Fibroblast of skin of scalp (primary cell): ENCODE measurements around the gene MOB3C.

Source experiments
- DNase-seq: peaks from one replicate; pipeline ENCODE4 v3.0.0-alpha.2; 2013

Gene MOB3C

DNA sequence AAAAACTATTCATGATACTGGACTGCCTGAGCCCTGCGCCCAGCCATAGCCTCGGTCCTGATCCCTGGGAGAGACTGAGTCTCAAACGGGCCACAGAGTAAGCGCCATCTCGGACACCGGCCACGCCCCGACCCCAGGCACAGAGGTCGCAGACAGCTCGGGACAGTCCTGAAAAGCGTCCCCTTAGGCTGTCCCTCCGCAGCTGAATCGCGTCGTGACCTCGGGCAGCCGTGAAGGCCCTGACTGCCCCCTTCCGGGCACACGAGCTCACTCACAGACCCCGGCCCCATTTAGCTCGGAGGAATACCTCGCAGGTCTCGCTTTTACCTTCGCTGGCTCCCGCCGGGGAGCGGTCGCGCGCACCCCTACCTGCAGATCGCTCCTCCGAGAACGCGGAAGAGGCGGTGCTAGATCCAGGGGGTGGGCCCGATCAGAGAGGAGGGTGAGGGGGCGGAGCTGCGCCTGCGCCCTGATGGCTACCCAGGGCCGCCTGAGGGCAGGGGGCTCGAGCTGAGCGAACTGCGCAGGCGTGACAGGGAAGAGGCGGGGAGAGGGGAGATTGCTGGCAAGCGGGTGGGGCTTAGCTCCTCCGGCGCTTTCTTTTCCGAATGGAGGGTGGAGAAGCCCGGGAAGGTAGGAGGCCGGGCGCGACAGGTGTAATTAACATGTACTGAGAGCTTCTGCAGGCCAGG is 12.6 kb downstream of the MOB3C start, which contains the start of gene MKNK1:
Gene MKNK1, minus strand, starts transcription at position 411 of the 692 bp plus-strand sequence. CDS start 20,941 bp downstream, outside the sequence.
- DNase-seq, result peak; percentile 94

DNA sequence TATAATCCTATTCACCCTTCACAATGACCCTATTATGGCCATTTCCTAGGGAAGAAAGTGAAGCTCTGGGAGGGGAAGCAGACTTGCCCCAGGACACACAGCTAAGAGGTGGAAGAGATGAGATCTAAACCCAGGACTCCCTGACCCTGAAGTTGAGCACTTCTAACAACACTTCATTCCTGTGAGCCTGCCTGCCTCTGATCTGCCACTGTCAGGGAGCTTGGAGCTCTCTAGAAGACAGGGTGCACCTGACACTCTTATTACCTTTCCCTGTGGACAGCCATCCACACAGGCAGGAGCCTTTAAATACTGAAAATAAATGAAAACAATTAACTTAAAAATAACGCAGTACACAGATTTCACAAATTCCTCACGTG is 13.1 kb downstream of the MOB3C start:
- no peak for DNase-seq

DNA sequence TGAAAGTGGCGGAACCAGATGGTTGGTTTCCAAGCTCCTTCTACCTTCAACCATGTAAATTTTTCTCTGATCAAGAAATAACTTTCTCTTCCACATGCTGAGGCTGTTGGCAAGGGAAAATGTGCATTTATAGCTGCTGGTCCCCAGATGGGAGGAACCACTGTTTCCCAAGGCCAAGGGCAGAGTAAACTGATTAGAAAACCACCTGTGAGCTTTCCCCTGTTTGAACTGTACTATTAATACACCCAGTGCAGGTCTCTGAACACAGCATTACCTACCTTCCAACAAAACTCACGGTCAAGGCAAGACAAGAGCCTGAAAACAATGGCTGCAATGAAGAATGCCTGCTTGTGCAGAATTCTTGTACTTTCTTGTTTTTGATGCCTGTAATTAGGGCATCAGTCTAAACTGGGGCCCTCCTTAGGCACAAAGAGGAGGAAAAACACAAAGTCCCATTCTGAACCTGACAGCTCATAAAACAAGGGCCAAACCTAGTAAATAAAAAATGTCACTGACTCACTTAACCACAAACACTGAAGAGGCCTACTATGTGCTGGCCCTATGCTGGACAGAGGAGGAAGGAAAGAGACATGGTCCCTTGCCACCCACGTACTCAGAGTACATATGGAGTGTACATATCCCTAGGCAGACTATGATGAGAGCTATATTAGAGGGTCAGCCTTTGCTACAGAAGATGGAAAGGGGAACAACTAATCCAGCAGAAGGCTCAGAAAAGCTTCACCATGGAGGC is 15.2 kb downstream of the MOB3C start:
- DNase-seq, result no peak

DNA sequence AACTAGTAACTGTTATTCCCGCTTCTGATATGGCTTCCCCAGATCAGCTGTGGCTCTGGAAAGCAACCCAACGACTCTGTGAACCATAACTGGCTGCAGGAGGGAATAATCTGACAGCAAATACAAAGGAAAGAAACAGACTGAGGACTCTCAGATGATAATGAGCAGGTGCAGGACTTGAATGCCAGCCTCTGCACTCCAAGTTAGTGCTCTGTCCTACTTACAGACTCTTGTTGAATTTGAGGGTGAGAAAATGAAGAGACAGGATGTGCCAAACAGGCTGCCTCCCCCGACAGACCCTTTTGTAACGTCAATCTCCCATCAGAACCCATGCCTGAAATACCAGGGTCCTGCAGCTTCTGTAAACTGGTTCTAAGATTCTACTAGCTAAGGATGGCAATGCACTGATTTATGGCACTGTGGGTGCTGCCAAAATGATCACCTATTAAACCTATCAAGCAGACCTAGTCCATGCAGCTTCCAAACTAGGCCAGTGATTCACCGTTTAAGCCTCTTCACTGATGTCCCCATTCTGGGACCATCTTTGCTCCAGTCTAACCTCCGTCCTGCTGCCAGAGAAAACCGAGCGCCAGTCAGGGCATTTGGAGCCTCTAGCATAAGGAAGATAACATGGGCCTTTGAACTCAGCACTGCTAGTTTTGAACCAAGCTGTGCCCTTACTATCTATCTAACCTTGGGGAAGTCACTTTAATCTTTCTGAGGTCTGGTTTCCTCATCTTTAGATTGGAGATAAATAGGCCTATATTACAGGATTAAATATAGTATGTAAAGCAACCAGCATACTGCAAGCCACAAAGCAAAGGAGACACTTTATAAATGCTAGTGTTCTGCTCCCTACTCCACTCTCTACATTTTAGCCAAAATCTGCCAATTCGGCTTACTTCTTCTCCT is 17.3 kb downstream of the MOB3C start:
- DNase-seq, result no peak

DNA sequence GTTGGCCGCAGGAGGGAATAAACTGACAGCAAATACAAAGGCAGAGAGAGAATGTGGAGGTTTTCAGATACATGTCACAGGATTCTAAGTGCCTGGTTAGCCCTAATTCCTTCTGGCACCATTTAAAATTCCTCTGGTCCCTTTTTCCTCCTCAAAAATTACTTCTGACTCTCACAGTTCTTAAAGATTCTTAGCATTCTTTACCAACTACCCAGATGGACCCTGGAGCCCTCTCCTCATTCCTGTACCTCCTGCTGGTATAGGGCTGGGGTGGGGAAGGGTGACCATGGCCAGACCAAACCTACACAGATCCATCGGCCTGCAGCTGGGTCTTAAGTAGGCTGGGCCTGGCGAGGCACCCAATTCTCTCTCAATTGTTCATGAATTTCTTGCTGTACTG is 19.8 kb downstream of the MOB3C start:
- DNase-seq, result peak; percentile 17

DNA sequence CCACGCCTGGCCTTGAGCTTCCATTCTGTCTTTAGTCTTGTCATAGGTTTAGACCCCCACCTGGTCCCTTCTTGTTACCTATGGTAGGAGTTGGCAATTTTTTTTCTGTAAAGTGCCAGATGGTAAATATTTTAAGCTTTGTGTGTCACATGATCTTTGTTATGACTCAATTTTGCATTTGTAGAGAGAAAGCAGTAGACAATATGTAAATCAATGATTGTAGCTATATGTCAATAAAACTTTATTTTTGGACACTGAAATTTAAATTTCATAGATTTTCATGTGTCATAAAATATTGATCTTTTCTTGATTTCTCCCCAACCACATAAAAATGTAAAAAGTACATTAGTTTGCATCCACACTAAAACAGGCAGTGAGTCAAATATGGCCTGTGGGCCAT is 20.6 kb downstream of the MOB3C start:
- no peak for DNase-seq

DNA sequence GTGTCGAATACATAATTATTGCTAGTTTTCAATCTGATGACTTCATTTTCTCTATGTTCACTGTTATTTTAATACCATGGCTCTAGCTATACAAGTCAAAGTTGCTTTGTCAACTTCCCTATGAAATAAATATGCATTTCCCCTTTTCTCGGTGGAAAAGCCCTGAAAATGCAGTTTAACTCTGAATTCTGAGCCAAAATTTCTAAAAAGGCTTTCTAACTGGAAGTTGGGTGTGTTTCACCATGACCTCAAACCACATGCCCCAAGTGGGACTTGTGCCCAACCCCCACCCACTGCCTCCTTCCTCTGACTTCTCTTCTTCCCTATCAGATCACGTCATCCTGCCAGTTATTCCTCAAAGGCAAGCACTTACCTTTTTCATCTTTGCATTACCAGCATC is 21.5 kb downstream of the MOB3C start:
- no peak for DNase-seq

DNA sequence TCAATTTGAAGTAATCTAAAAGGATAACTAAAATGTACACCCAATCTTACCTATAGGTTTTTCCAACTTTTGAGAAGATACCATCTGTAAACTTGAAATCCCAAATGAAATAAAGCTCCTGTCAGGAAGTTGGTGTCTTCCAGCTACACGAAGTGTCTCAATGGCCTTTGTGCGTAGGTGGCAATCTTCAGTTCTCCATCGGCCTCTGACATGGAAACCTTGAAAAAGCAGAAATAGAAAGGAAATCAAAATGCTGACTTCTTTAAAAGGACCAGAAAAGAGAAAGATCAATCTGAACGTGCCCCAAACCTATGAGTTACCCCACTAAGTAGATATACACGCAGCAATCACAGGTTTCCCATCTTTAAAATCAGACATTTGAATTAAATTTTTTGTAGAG is 22.5 kb downstream of the MOB3C start:
- DNase-seq, result no peak

DNA sequence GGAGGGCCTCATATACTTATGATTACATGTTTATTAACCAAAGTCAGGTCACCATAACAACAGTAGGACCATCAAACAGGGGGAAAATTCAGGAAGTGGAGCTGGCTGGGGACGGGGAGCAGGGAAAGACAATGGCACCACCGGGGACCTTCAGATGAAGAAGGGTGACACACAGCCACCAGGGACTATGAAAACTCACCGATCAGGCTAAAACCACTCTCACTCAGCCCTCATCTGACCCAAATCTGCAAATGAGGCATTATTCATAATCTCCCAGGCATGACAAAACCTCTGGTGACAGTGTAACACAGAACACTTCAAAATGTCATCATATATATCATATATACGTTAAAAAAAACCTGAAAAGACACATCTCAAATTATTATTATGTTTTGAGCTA is 23.8 kb downstream of the MOB3C start:
- DNase-seq, result no peak

DNA sequence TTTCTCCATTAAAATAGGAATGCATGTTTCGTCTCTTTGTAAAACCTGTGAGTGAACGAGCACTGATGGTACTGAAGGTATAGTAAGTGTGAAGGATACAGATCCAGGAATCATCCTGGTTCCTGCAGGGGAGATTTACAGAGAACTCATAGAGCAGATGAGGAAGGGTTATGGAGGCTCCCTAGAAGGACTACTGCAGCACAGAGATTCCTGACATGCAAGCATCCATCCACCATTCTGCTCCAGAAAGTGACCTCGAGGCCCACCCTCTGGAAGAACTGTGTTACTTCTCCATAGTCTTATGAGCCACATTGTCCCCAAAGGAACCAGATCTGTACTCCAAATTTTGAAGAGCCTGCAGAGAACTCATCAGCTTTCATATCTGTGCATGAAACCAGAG is 27.1 kb downstream of the MOB3C start:
- DNase-seq, result no peak

DNA sequence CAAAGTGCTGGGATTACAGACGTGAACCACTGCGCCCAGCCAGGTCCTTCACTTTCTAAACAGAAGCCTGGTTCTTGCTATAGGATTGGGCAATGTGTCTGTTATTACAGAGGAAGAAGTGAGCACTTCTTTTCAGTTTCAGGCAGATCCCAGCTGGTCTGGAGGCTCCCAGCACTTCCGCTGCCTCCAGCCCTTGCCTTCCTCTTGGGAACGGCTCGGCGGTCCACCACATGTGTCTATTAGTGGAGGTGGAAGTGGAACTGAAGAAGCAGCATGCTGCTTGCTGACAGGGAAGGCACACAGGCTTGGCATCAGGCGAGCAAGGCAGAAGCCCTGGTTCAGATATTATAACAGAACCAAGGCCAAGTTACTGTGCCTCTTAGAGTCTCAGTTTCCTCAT is 29.5 kb downstream of the MOB3C start:
- no peak for DNase-seq

DNA sequence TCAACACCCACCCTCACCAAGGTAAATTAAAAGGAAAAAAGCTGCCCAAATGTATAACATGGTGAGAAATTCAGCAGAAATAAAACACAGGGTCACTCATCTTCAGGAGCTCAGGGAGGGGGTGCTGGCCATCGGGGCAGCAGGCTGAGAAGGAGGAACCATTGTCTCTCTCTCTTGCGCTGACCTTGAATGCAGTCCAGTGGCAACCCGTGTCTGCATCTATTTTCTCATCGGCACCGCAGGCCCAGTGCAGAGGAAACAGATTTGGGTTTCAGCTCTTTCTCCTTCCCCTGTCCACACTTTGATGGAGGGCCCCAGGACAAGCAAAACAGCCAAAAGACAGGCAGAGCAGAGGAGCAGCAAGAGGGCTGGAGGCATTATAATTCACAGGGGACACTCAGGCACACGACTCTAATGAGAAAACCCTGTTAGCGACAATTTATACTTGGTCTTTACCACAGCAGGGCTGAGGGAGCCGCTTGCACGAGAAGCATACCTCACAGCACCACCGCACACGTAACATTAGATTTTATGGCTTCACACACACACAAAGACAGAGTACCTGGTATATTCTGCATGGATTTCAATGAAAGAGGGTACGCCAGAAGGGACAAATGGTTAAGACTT is 31.2 kb downstream of the MOB3C start:
- DNase-seq, result no peak

DNA sequence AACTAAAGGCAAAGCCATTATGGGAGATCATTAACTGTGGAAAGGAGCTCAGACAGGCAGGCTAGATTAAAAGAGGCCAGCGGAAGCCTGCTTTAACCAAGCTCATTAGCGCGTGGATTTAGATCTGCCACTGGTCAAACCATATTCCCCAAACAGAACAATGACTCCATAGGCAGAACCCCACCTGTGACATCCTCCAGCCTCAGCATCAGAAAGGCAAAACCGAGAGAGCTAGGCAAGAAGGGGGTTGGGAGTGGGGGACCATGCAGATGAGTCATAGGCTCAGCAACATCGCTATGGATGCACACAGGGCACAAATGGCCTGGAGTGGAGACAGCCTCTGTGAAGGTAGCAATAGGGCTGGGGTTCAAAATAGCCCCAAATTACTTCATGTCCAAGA is 33.1 kb downstream of the MOB3C start:
- no peak for DNase-seq

DNA sequence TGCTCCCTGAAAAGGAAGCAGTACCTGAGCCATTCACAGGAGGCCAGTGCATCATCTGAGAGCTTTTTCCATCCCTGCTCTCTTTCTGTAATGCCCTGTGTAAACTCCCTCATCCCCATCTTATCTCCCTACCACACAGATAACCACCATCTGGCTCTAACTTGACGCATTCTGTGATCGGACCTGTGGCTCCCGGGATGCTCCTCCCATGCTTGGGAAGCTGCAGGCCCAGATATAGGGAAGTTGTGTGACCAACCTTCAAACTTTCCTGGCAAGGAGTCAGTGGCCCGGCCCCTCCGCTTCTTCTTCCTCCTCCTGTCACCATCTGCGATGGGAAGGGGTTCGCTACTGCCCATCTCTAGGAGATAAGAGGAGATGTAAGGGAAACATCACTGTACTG is 33.6 kb downstream of the MOB3C start:
- no peak for DNase-seq

DNA sequence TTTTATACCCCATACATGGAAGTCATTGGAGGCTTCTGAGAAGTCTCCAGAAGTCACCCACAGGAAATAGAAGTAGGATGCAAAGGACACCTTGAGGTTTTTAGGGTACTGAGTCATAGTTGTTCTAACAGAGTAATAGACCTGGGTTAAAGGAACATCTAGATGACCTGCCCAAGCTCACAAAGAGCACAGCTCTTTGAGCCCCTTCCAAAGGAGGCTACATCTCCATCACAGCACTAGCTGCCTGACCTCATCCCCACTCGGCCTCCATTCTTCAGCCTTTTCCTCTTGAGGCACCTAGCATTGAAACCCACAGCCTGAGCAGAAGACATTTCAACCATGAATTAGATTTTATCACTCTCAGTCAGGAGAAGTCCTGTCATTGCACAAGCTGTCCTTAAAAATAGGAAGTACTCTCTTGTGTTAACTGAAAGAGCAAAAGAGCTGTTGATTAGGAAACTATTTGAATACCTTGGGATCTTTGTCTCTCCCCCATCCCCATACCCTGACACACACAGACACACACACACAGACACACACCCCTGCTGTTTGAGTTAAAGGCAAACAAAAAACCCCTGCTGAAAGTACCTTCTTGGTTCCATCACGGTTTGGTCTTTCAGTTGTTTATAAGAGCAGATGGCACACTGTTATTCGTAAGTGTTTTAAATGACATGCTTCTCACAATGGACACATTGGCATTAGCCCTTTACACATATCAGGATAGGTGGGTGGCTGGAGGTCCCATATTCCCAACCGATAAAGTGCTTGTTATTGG is 34.7 kb downstream of the MOB3C start:
- DNase-seq, result no peak

DNA sequence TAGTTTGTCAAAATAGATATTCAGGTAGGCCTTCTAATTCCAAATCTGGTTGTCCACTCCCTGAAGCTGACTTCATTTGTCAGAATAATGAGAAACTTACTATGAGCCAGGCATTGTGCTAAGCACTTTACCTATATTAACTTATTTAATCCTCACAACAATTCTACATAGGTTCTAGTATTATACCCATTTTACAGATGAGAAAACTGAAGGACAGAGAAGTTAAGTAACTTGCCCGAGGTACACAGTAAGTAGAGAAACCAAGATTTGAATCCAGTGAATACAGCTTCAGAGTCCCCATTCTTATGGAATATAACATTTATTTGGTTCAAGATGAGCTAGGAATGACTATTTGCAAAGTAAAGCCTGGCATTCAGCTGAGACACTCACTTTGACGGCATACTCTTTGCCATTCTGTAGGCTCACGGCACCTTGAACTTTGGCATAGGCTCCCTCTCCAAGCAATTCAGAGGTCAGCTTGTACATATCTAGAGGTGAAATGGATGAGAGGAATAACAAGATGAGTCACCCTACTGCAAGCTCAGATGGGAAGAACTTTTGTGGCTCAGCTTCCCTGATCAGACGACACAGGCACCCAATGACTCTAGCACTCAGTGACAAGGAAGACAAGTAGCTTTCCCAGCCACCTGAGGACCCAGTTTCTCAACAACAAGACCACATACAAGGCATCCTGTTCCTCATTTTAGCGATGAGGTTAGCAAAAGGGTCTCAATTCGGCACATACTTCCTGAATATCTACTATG is 36.3 kb downstream of the MOB3C start:
- no peak for DNase-seq

DNA sequence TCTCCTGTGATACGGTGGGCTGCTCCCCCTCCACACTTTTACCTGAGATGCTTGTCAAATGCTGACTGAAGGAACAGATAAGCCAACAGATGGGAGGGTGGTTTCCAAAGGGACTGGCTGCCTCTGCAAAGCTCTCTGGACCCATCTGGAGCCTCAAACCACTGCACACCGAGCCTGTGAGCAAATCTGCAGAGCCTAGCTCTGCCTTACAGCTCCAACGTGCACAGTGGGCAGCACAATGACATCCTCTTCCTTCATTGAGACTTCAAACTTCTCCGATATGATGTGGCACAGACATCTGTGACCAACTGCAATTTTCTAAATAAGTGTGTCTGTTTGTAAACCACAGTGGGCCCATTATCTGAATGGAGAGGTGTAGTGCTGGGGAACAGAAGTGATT is 38.9 kb downstream of the MOB3C start:
- no peak for DNase-seq

DNA sequence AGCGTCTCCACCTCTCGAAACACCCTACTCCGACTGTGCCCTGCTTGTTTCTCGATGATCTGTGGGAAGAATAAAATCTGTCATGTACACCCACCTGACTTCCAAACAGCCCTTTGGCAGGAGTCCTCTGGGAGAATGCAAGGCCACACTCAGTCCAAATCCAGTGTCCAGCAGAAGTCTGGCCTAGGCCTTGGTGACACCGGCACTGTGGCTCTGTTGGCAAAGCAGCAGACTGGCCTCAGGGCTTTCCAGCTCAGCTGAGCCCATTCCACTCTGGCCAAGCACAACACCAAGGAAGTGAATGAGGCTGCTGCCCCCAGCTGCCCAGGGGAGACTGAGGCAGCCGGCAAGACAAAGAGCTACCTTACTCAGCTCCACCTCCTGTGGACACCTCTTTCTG is 40.0 kb downstream of the MOB3C start:
- no peak for DNase-seq

DNA sequence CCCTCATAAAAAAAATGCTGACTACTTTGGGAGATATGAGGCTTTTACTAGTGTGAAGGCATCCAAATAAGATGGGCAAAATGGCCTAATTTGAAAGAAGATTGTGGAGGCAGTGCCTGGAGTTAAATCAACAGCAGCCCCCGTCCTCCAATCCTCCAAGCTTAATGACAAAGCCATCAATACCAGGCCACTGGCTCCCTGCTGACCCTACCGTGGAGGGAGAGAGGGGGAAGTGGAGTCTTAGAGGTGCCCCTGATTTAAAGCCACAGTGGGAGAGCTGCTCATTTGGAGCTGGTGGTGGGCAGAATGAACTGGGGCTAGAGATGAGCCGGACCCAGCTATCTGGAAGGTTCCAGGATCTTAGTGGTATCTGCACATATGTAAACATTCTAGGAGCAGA is 40.8 kb downstream of the MOB3C start:
- no peak for DNase-seq

DNA sequence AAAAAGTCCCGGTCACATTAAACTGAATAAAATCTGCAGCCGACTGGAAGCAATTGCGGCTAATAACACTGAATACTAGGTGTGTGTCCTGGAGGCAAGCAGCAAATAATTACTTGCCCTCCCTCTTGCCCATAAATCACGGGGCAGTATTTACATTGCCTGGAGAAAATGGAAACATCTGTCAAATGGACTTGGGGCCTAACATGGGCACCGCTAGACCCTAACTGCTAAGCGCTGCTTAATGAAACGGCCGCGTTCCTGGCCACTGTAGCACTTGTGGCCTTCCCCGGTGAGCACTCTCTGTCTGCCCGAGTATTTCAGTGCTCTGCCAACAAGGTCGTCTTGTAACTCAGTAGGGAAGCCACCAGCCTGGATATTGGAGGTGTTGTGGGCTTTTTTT is 41.3 kb downstream of the MOB3C start:
- DNase-seq, result no peak

DNA sequence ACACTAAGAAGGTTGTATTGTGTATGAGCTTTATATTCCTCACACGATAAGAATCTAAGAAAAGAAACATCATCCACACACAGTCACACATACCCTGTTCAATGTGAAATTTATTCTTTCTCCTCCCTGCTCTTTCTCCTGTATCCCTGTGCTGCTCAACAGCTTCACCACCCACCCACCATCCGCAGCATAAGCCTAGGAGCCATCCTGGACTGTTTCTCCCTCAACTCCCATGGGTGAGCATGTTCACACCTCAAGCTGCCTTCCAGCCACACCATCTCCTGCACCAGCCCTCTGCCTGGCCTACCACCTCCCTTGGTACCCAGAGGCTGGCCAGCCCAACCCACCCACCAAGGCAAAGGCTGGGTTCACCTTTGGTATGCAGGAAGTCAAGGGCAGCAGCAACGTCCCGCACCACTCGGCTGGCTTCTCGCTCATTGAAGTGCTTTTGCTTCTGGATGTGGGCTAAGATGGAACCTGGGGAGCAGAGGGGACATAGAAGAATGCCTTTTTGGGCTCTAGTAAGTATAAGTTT is 44.9 kb downstream of the MOB3C start:
- no peak for DNase-seq
